PC-9 (cell line): ENCODE data around the gene FOXO3. TPM values are rescaled to one million over a fixed set of nuclear protein-coding genes. Genes with fewer than 3 reads are reported as not detected.
A peak's percentile ranks its signal among the peaks of the same experiment; 100 is the strongest.

Source experiments
- BruUV-seq: library from RNA; stranded (reverse); fragments of 400-500 nt; replicated peaks from 2 replicates; lab custom pipeline; 2021; lab: Mats Ljungman, UMichigan
- CTCF ChIA-PET: fragments of 300-600 bp; sonication (Branson Sonifier 250); formaldehyde crosslinking; loops from one replicate; lab custom pipeline; 2022; ENCODE audit warnings: antibody characterized with exemption; lab: Charles Lee
- POLR2A ChIA-PET: fragments of 300-600 bp; sonication (Branson Sonifier 250); formaldehyde crosslinking; loops from one replicate; lab custom pipeline; 2022; ENCODE audit warnings: antibody characterized with exemption; ENCODE audit not compliant: unreplicated experiment; lab: Charles Lee
- DNase-seq, 2 experiments: peaks; one replicate each; pipeline versions ENCODE4 v3.0.0 to v3.0.0-alpha.2; 2015 to 2022; ENCODE audit warnings: mixed read lengths in 1 of 2
- H2AFZ ChIP-seq: fragments of 200-600 bp; sonication (generic); 2 replicates; pipeline ENCODE4 v1.8.1; 2017; ENCODE audit warnings: antibody characterized with exemption
- H3F3A ChIP-seq: fragments of 200-600 bp; sonication (generic); 2 replicates; pipeline ENCODE4 v1.8.1; 2017; ENCODE audit warnings: antibody characterized with exemption, mild to moderate bottlenecking, low read depth; ENCODE audit not compliant: insufficient read depth
- H3K27ac ChIP-seq: fragments of 200-600 bp; sonication (generic); 2 replicates; pipeline ENCODE4 v1.6.1; 2016; ENCODE audit warnings: mixed run types
- H3K27me3 ChIP-seq: fragments of 200-600 bp; sonication (generic); 2 replicates; pipeline ENCODE4 v1.6.1; 2016; ENCODE audit warnings: low read depth, mixed run types; ENCODE audit not compliant: insufficient read depth
- H3K36me3 ChIP-seq: fragments of 200-600 bp; sonication (generic); 2 replicates; pipeline ENCODE4 v1.6.1; 2016; ENCODE audit warnings: low read depth, mixed run types
- H3K4me1 ChIP-seq: fragments of 200-600 bp; sonication (generic); replicated peaks from 2 replicates; pipeline ENCODE4 v1.6.1; 2016; ENCODE audit warnings: mixed run types; ENCODE audit not compliant: insufficient read depth
- H3K4me2 ChIP-seq: fragments of 200-600 bp; sonication (generic); 2 replicates; pipeline ENCODE4 v1.6.1; 2017; ENCODE audit warnings: mixed run types
- H3K4me3 ChIP-seq: fragments of 200-600 bp; sonication (generic); 2 replicates; pipeline ENCODE4 v1.6.1; 2016; ENCODE audit warnings: mixed run types
- H3K79me2 ChIP-seq: fragments of 200-600 bp; sonication (generic); 2 replicates; pipeline ENCODE4 v1.6.1; 2017; ENCODE audit warnings: low read depth, mixed run types
- H3K9me2 ChIP-seq: fragments of 200-600 bp; sonication (generic); 2 replicates; pipeline ENCODE4 v1.8.1; 2017; ENCODE audit warnings: mild to moderate bottlenecking; ENCODE audit not compliant: insufficient read depth
- H3K9me3 ChIP-seq: fragments of 200-600 bp; sonication (generic); 2 replicates; pipeline ENCODE4 v1.8.1; 2016; ENCODE audit warnings: low read depth; ENCODE audit not compliant: insufficient read depth
- H4K20me1 ChIP-seq: fragments of 200-600 bp; sonication (generic); 2 replicates; pipeline ENCODE4 v1.8.1; 2017; ENCODE audit not compliant: insufficient read depth
- CTCF ChIP-seq: fragments of 200-600 bp; sonication (generic); conservative IDR thresholded peaks from 2 replicates; pipeline ENCODE4 v1.6.1; 2017; ENCODE audit warnings: mixed run types, antibody characterized with exemption, mild to moderate bottlenecking, moderate library complexity
- EZH2 ChIP-seq: fragments of 200-600 bp; sonication (generic); IDR thresholded peaks from 2 replicates; pipeline ENCODE4 v1.8.0; 2017; ENCODE audit warnings: antibody characterized with exemption, low read depth
- intact Hi-C: fragments of 100-400 bp; cut with micrococcal nuclease; formaldehyde crosslinking; loops from one replicate; pipeline ENCODE4 v1.10.0; 2022; ENCODE audit not compliant: unreplicated experiment
- total RNA-seq: library from RNA; stranded (reverse); gene quantifications from 2 replicates; pipeline ENCODE4 v1.2.3, GENCODE V29; 2021

FOXO3 gene
- total RNA-seq, 1 experiment from 2014 or later: 59.4 TPM

GRCh38 chr6:108588586-108588985, 27.9 kb downstream of the FOXO3 start:
- Histone ChIP-seq H4K20me1 (peaks cover 94% of the 10 kb centered on the region), H3K4me1 (peaks cover 71% of the 10 kb centered on the region), H3K4me2 (peak overlapping the region; percentile 54), H3K36me3 (peaks cover 12% of the 10 kb centered on the region), H3K27me3 (no peaks in the 10 kb centered on the region), H3F3A (peaks cover 57% of the 10 kb centered on the region), H3K79me2 (peaks cover 98% of the 10 kb centered on the region), H3K4me3 (no peak overlapping the region), H3K9me2 (no peaks in the 10 kb centered on the region), H2AFZ (no peak overlapping the region), H3K9me3 (no peaks in the 10 kb centered on the region), H3K27ac (peak overlapping the region; percentile 45)
- peak in 1 of 2 experiments; percentile 29 for DNase-seq
- BruUV-seq: no TSS peak
- POLR2A ChIA-PET: interaction anchor here (0.6 kb wide), 2 partner anchors 37 to 519 kb away, joined by 5 to 6 read pairs; no protein-coding TSS in a partner anchor
- TF ChIP-seq CTCF (no peak), EZH2 (no peak)
- intact Hi-C loops: loop anchor here (2.0 to 5.0 kb wide), 3 partner anchors 34 to 148 kb away; no protein-coding TSS in a partner anchor
- CTCF ChIA-PET: no interaction called here

GRCh38 chr6:108589244-108589791, 28.6 kb downstream of the FOXO3 start:
- H4K20me1 ChIP-seq: peaks cover 94% of the 10 kb centered on the region
- peak overlapping the region; percentile 45 for H3K27ac ChIP-seq
- H2AFZ ChIP-seq: no peak overlapping the region
- no peak for TF ChIP-seq CTCF
- ChIA-PET POLR2A (interaction anchor here (0.5 to 0.7 kb wide), 5 partner anchors 31 to 246 kb away, joined by 3 to 5 read pairs (median 5); no protein-coding TSS in a partner anchor), CTCF (no interaction called here)
- peaks cover 75% of the 10 kb centered on the region for H3K4me1 ChIP-seq
- no peaks in the 10 kb centered on the region for H3K9me2 ChIP-seq
- DNase-seq: peak; percentile 78 to 90
- peak overlapping the region; percentile 54 for H3K4me2 ChIP-seq
- no peaks in the 10 kb centered on the region for H3K27me3 ChIP-seq
- intact Hi-C loops: loop anchor here (2.0 to 5.0 kb wide), 3 partner anchors 33 to 147 kb away; no protein-coding TSS in a partner anchor
- H3F3A ChIP-seq: peaks cover 57% of the 10 kb centered on the region
- peaks cover 98% of the 10 kb centered on the region for H3K79me2 ChIP-seq
- H3K36me3 ChIP-seq: peaks cover 12% of the 10 kb centered on the region
- no TSS peak for BruUV-seq
- H3K4me3 ChIP-seq: no peak overlapping the region
- no peaks in the 10 kb centered on the region for H3K9me3 ChIP-seq

DNA sequence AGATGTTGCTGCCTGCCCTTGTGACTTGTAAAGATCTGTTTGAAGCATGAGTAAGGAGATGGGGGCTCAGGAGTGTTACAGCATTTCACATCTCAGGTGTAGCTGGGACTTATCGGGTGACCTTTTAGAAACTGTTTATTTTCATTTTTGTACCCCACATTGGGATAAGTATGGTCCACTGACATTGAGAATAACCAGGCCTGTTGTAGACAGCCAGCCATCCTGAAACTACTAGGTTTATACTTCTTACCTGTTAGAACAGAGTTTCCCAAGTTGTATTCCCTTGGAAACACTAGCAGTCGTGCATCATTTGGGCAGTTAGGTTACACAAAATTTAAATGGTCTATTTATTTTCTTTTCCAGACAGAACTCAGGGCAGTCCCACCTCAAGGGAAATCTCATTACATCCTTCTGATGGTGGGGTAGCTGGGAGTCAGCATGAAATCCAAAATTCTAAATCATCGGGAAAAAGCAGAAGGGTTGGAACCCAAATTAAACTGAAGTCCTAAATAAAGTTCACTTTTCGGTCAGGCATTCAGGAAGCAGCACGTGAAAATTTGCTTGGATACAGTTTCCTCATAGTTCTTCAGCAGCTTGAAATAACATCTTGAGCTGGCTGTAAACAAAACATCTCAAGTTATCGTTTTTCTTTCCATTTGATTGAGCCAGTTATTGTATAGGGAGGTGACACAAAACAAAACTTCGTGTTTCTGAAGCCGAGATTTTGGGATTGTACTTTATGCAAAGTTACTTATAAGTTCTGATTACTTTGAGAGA, 30.5 kb downstream of the FOXO3 start:
- intact Hi-C loops: loop anchor here (2.0 kb wide), 1 partner anchor 28 kb away; no protein-coding TSS in a partner anchor
- H2AFZ ChIP-seq: no peak overlapping the region
- POLR2A ChIA-PET: interaction anchor here (0.7 kb wide), 1 partner anchor 343 kb away, joined by 6 read pairs; no protein-coding TSS in a partner anchor
- no peaks in the 10 kb centered on the region for H3K9me3 ChIP-seq
- no peaks in the 10 kb centered on the region for H3K27me3 ChIP-seq
- H3K4me3 ChIP-seq: no peak overlapping the region
- H3K79me2 ChIP-seq: peaks cover 100% of the 10 kb centered on the region
- CTCF ChIA-PET: no interaction called here
- peaks cover 81% of the 10 kb centered on the region for H3K4me1 ChIP-seq
- BruUV-seq: no TSS peak
- TF ChIP-seq CTCF (no peak), EZH2 (no peak)
- no peaks in the 10 kb centered on the region for H3K9me2 ChIP-seq
- peaks cover 60% of the 10 kb centered on the region for H3F3A ChIP-seq
- 0 out of 2 replicates have a peak overlapping the region, but pooled peaks have one; percentile 4 for H3K4me2 ChIP-seq
- H3K27ac ChIP-seq: peak overlapping the region; percentile 20
- peaks cover 96% of the 10 kb centered on the region for H4K20me1 ChIP-seq
- DNase-seq: no peak
- H3K36me3 ChIP-seq: peaks cover 12% of the 10 kb centered on the region
